ENCODE measurements around the gene CFAP126.
"Not testable (repeated sequence)": the region's sequence is repeated elsewhere in the genome, so short reads cannot be mapped to it uniquely, and the experiment has no call there.

CFAP126 gene

DNA sequence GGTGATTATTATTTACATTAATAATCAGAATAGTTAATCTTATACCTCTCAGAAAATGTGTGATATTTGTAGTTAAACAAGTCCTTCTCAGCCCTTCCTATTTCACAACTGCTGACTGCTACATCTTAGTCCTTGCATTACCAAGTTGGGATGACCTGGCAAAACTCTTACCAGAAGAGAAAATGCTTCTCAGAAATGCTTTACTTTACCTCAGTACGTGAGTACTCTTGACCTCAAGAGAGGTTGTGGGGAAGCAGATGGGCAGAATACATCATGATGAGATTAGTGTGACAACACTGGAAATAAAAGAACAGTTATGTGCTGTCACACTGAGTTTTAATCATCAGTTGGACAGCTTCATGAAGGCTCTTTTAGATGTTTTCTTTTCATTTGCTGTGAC, 16.2 kb downstream of the CFAP126 start:
- Mint-ChIP-seq H3K4me3 (no peak overlapping the region), H3K9me3 (no peaks in the 10 kb centered on the region), H3K36me3 (ENCODE audit: low read depth) (peaks cover 19% of the 10 kb centered on the region), H3K27ac (no peak overlapping the region), H3K27me3 (no peaks in the 10 kb centered on the region), H3K4me1 (ENCODE audit: low read depth) (no peaks in the 10 kb centered on the region)

DNA sequence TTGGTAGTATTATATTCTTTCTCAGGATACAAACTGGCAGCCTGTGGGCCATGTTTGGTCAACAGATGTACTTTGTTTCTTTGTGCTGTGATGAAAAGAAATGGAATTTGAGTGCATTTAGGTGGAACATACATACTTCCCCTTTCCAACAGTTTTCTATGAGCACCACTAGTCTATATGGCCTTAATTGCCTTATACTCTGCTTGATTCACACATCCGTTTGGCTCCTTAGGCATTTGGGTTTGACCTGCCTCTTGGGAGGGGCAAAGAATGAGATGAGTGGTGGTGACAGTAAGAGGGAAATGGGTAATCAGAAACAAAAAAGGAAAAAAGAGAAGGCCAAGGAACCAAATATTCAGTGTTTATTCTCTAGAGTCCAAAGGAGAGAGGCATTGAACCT, 17.0 kb downstream of the CFAP126 start:
- Mint-ChIP-seq H3K9me3 (no peaks in the 10 kb centered on the region), H3K27me3 (no peaks in the 10 kb centered on the region), H3K27ac (no peak overlapping the region), H3K4me3 (no peak overlapping the region), H3K4me1 (ENCODE audit: low read depth) (no peaks in the 10 kb centered on the region), H3K36me3 (ENCODE audit: low read depth) (peaks cover 18% of the 10 kb centered on the region)

DNA sequence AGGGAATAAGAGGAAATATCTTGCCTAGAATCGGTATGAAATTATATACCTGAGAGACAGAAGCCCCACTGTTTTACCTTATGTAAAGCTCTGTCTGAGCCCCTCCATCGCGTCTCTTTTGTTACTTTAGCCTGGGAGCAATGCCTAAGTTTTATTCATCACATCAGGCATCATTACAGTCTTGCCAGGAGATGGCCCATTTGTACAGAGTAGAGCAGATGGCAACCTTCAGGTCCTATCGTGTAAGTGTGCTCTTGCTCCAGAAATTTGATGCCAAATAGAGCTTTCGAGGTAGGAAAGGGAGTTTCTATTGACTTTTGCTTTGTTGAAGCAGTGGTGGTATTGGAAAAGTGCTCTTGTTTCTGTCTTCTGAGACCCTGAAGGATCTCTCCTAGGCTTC, 24.9 kb downstream of the CFAP126 start:
- Mint-ChIP-seq H3K27ac (no peak overlapping the region), H3K36me3 (ENCODE audit: low read depth) (peaks cover 55% of the 10 kb centered on the region), H3K27me3 (no peaks in the 10 kb centered on the region), H3K4me3 (no peak overlapping the region), H3K4me1 (ENCODE audit: low read depth) (peaks cover 10% of the 10 kb centered on the region), H3K9me3 (no peaks in the 10 kb centered on the region)

DNA sequence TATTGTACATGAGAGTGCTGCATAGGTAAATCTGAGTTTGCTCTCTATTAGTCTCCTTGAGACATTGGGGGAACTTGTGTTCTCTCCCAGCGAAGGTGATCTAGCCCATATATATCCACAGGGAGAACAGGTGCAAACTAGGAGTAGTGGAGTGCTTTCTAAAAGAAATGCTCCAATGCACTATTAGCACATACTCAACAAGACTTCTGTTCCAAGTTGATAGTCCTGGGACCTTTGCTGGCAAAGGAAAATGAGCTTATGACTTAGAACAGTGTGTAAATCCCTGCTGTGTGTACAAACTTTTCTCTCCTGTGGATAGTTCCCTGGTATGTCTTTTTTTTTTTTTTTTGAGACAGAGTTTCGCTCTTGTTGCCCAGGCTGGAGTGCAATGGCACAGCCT, 25.5 kb downstream of the CFAP126 start:
- H3K9me3 Mint-ChIP-seq, result no peaks in the 10 kb centered on the region
- H3K4me3 Mint-ChIP-seq, result no peak overlapping the region
- peaks cover 10% of the 10 kb centered on the region for H3K4me1 Mint-ChIP-seq (ENCODE audit: low read depth)
- H3K27me3 Mint-ChIP-seq, result no peaks in the 10 kb centered on the region
- peaks cover 62% of the 10 kb centered on the region for H3K36me3 Mint-ChIP-seq (ENCODE audit: low read depth)
- no peak overlapping the region for H3K27ac Mint-ChIP-seq

DNA sequence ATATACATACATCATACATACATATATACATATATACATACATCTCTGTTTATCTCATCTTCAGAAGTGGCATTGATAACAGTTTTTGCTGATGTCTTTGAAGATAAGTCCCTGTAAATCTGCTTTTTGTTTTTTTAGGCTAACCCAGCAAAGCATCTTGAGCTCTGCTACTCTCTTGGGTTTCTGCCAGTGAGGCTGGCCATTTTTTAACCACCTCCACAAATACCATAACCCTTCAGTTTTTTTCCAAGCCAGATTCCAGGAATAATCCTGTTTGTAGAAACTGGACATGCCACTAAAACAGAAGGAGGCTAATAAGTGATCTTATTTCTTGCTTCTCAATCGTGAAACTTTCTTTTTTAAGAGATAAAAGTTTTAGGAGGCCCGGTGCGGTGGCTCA, 31.9 kb downstream of the CFAP126 start:
- peaks cover 10% of the 10 kb centered on the region for H3K4me1 Mint-ChIP-seq (ENCODE audit: low read depth)
- H3K9me3 Mint-ChIP-seq, result no peaks in the 10 kb centered on the region
- no peak overlapping the region for H3K27ac Mint-ChIP-seq
- H3K27me3 Mint-ChIP-seq, result no peaks in the 10 kb centered on the region
- H3K36me3 Mint-ChIP-seq (ENCODE audit: low read depth), result peaks cover 61% of the 10 kb centered on the region
- no peak overlapping the region for H3K4me3 Mint-ChIP-seq

DNA sequence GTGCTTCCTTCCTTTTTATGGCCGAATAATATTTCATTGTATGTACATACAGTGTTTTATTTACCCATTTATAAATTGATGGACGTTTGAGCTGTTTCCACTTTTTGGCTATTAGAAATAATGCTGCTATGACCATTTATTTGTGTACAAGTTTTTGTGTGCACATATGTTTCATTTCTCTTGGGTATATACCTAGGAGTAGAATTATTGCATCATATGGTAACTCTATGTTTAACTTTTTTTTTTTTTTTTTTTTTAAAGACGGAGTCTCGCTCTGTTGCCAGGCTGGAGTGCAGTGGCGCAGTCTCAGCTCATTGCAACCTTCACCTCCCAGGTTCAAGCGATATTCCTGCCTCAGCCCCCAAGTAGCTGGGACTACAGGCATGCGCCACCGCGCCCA, 34.5 kb downstream of the CFAP126 start:
- Mint-ChIP-seq H3K27me3 (no peaks in the 10 kb centered on the region), H3K4me1 (ENCODE audit: low read depth) (peaks cover 3% of the 10 kb centered on the region), H3K27ac (no peak overlapping the region), H3K9me3 (no peaks in the 10 kb centered on the region), H3K36me3 (ENCODE audit: low read depth) (peaks cover 65% of the 10 kb centered on the region), H3K4me3 (no peak overlapping the region)

DNA sequence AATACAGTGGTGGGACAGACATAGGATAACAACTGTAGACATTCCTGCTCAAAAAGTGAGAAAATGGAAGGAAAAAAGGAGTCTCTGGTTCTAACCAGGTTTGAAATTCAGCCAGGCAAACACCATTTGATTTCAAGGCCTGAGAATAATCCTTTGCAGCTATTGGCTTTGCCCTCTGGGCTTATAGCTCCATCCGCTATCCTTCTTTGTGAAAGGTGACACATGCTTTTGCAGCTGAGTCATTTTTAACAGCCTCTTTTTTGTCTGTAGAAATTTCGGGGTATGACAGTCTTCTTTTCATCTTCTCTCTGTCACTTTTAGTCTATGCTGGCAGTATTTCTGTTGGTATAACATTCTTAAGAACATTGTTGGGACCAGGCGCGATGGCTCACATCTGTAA, 37.3 kb downstream of the CFAP126 start:
- H3K36me3 Mint-ChIP-seq (ENCODE audit: low read depth), result peaks cover 70% of the 10 kb centered on the region

DNA sequence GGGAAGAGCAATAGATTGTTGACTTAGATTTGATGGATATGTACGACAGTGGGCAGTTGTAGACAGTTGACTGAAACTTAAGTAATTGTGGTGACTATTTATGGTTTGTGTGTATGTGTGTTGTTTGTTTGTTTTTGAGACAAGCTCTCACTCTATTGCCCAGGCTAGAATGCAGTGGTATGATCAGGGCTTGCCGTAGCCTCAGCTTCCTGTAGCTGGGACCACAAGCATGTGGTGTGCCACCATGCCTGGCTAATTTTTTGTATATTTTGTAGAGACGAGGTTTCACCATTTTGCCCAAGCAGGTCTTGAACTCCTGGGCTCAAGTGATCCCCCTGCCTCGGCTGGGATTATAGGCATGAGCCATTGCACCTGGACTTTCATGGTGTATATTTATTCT, 43.7 kb downstream of the CFAP126 start:
- Mint-ChIP-seq H3K27ac (no peak overlapping the region), H3K4me3 (no peak overlapping the region), H3K36me3 (ENCODE audit: low read depth) (peaks cover 37% of the 10 kb centered on the region), H3K9me3 (no peaks in the 10 kb centered on the region), H3K4me1 (ENCODE audit: low read depth) (peaks cover 8% of the 10 kb centered on the region), H3K27me3 (no peaks in the 10 kb centered on the region)

More for the DNA sequence above, 37.3 kb downstream of the CFAP126 start:
- no peaks in the 10 kb centered on the region for H3K4me1 Mint-ChIP-seq (ENCODE audit: low read depth)
- H3K4me3 Mint-ChIP-seq, result no peak overlapping the region
- no peak overlapping the region for H3K27ac Mint-ChIP-seq
- H3K27me3 Mint-ChIP-seq, result no peaks in the 10 kb centered on the region
- H3K9me3 Mint-ChIP-seq, result no peaks in the 10 kb centered on the region

DNA sequence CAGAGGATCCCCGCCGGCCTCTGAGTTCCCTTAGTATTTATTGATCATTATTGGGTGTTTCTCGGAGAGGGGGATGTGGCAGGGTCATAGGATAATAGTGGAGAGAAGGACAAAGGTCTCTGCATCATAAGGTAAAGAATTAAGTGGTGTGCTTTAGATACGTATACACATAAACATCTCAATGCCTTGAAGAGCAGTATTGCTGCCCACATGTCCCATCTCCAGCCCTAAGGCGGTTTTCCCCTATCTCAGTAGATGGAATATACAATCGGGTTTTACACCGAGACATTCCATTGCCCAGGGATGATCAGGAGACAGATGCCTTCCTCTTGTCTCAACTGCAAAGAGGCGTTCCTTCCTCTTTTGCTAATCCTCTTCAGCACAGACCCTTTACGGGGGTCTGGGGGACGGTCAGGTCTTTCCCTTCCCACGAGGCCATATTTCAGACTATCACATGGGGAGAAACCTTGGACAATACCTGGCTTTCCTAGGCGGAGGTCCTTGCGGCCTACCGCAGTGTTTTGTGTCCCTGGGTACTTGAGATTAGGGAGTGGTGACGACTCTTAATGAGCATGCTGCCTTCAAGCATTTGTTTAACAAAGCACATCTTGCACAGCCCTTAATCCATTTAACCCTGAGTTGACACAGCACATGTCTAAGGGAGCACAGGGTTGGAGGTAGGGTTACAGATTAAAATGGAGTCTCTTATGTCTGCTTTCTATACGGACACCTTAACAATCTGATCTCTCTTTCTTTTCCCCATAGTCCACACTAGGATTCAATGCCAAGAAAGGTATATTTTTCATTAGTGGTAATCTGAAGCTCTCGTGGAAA, 51.6 kb downstream of the CFAP126 start:
- not testable (repeated sequence) for H3K9me3 Mint-ChIP-seq; H3K27me3 Mint-ChIP-seq; H3K36me3 Mint-ChIP-seq (ENCODE audit: low read depth); H3K27ac Mint-ChIP-seq
- Mint-ChIP-seq H3K4me1 (ENCODE audit: low read depth) (peaks cover 19% of the 10 kb centered on the region), H3K4me3 (peak overlapping the region; percentile 10)
